Panc1 (cell line): ENCODE data around the gene TLE5. TPM values are rescaled to one million over a fixed set of nuclear protein-coding genes. Genes with fewer than 3 reads are reported as not detected.

ENCODE experiments used
- ATAC-seq: fragments of 200-7000 bp; cut with Tn5 transposase; 2 replicates; pipeline ENCODE4 v1.9.1; 2020; ENCODE audit warnings: mild to moderate bottlenecking, moderate library complexity
- BruUV-seq: library from RNA; stranded (reverse); fragments of 400-500 nt; replicated peaks from 2 replicates; lab custom pipeline; 2021; lab: Mats Ljungman, UMichigan
- CTCF ChIA-PET: fragments of 300-600 bp; sonication (Branson Sonifier 250); formaldehyde crosslinking; loops from one replicate; lab custom pipeline; 2022; ENCODE audit warnings: antibody characterized with exemption; lab: Charles Lee
- POLR2A ChIA-PET: fragments of 300-600 bp; sonication (Branson Sonifier 250); formaldehyde crosslinking; loops from one replicate; lab custom pipeline; 2022; ENCODE audit warnings: antibody characterized with exemption; lab: Charles Lee
- DNase-seq: peaks from one replicate; pipeline ENCODE4 v3.0.0-alpha.2; 2010; ENCODE audit warnings: low read depth, low spot score
- H3K27ac ChIP-seq: 2 replicates; pipeline ENCODE4 v1.5.1; 2011; ENCODE audit warnings: mild to moderate bottlenecking, low read length, inconsistent platforms
- H3K27me3 ChIP-seq: fragments of 200-500 bp; sonication (Bioruptor generic); 2 replicates; pipeline ENCODE4 v1.6.0; 2014; ENCODE audit warnings: low read length, inconsistent platforms; ENCODE audit not compliant: control insufficient read depth, insufficient read depth
- H3K36me3 ChIP-seq: fragments of 200-500 bp; sonication (Bioruptor generic); 2 replicates; pipeline ENCODE4 v1.5.1; 2014; ENCODE audit warnings: inconsistent platforms, mild to moderate bottlenecking, low read length, moderate library complexity; ENCODE audit not compliant: control insufficient read depth, insufficient read depth
- H3K4me1 ChIP-seq: 2 replicates; pipeline ENCODE4 v1.5.1; 2011; ENCODE audit warnings: inconsistent platforms, mild to moderate bottlenecking, low read length, moderate library complexity; ENCODE audit not compliant: control insufficient read depth, insufficient read depth
- H3K4me3 ChIP-seq, 2 experiments: 2 replicates each; pipeline ENCODE4 v1.5.1; 2011 to 2012; ENCODE audit warnings: low read depth in 2 of 2, low read length in 2 of 2, mild to moderate bottlenecking in 2 of 2, inconsistent platforms in 1 of 2, moderate library complexity in 1 of 2
- H3K9me3 ChIP-seq: fragments of 200-500 bp; sonication (Bioruptor generic); 2 replicates; pipeline ENCODE4 v1.5.1; 2014; ENCODE audit warnings: low read depth, mild to moderate bottlenecking, inconsistent platforms, low read length, moderate library complexity; ENCODE audit not compliant: control insufficient read depth, insufficient read depth
- CTCF ChIP-seq: fragments of 450-650 bp; IDR thresholded peaks from 2 replicates; pipeline ENCODE4 v1.5.1; 2017; ENCODE audit warnings: mild to moderate bottlenecking
- POLR2AphosphoS5 ChIP-seq: IDR thresholded peaks from 2 replicates; pipeline ENCODE4 v1.6.1; 2012; ENCODE audit warnings: mild to moderate bottlenecking, low read depth, low read length, moderate library complexity
- REST ChIP-seq, 2 experiments: IDR thresholded peaks; 2 replicates each; pipeline ENCODE4 v1.6.1; 2011 to 2012; ENCODE audit warnings: low read depth in 2 of 2, control low read depth in 1 of 2, low read length in 1 of 2, mild to moderate bottlenecking in 1 of 2, moderate library complexity in 1 of 2; ENCODE audit not compliant: insufficient read depth in 1 of 2
- SIN3A ChIP-seq: IDR thresholded peaks from 2 replicates; pipeline ENCODE4 v1.6.1; 2012; ENCODE audit warnings: low read depth, mild to moderate bottlenecking, low read length, moderate library complexity, borderline replicate concordance; ENCODE audit not compliant: insufficient read depth
- TCF7L2 ChIP-seq: IDR thresholded peaks from 2 replicates; pipeline ENCODE4 v1.6.1; 2011; ENCODE audit warnings: mild to moderate bottlenecking, low read depth, low read length, inconsistent platforms
- in situ Hi-C: cut with HindIII; loops from 2 replicates; pipeline ENCODE4 v1.10.0; 2016; ENCODE audit warnings: low sequenced_read_pairs, low pct_unique_long_range_greater_than_20kb
- intact Hi-C: fragments of 100-400 bp; cut with micrococcal nuclease; formaldehyde crosslinking; loops from one replicate; pipeline ENCODE4 v1.10.0; 2022; ENCODE audit not compliant: unreplicated experiment
- total RNA-seq: library from RNA; stranded (reverse); gene quantifications from one replicate; pipeline ENCODE4 v1.2.1, GENCODE V29; 2021; ENCODE audit not compliant: unreplicated experiment

TLE5 gene
- total RNA-seq, 1 experiment from 2014 or later: 287 TPM

- TF ChIP-seq POLR2AphosphoS5 (no peak), SIN3A (no peak), CTCF (no peak), REST (IDR thresholded peaks at IDR 0.05; ENCODE audit: insufficient read depth in 1 of 2, low read depth in 2 of 2, low read length in 1 of 2) (no peak)
- BruUV-seq: no TSS peak
- ChIA-PET CTCF (interaction anchor here (0.7 kb wide), 1 partner anchor 268 kb away, joined by 5 read pairs; no protein-coding TSS in a partner anchor), POLR2A (no interaction called here)
- Histone ChIP-seq H3K4me3 (no peak overlapping the region), H3K36me3 (no peaks in the 10 kb centered on the region), H3K9me3 (no peaks in the 10 kb centered on the region), H3K4me1 (no peaks in the 10 kb centered on the region), H3K27me3 (no peaks in the 10 kb centered on the region), H3K27ac (no peak overlapping the region)
- intact Hi-C loops (no loop called here), in situ Hi-C loops (no loop called here)
- DNase-seq (no peak), ATAC-seq (no peak)
These were observed 57.8 kb downstream of the TLE5 start for GRCh38 chr19:3004522-3004921.

GRCh38 chr19:3003046-3003445, 59.2 kb downstream of the TLE5 start:
- CTCF ChIA-PET: no interaction called here
- H3K27me3 ChIP-seq: no peaks in the 10 kb centered on the region
- H3K36me3 ChIP-seq: no peaks in the 10 kb centered on the region
- POLR2A ChIA-PET: no interaction called here
- H3K27ac ChIP-seq: no peak overlapping the region
- TF ChIP-seq SIN3A (no peak), REST (IDR thresholded peaks at IDR 0.05; ENCODE audit: insufficient read depth in 1 of 2, low read depth in 2 of 2, low read length in 1 of 2) (no peak), CTCF (no peak), TCF7L2 (no peak), POLR2AphosphoS5 (no peak)
- no TSS peak for BruUV-seq
- intact Hi-C loops (no loop called here), in situ Hi-C loops (no loop called here)
- H3K9me3 ChIP-seq: no peaks in the 10 kb centered on the region
- ATAC-seq (no peak), DNase-seq (no peak)
- H3K4me3 ChIP-seq: no peak overlapping the region
- H3K4me1 ChIP-seq: no peaks in the 10 kb centered on the region

Other genes with a start within 250 kb of the TLE5 start
- gene ZNF554, start 242.6 kb downstream of the TLE5 start, total RNA-seq: 1.5 TPM
- gene ZNF555, start 221.0 kb downstream of the TLE5 start, total RNA-seq: 7.3 TPM
- gene ZNF556, start 195.2 kb downstream of the TLE5 start, total RNA-seq: not detected
- gene ZNF57, start 161.6 kb downstream of the TLE5 start, total RNA-seq: 4.9 TPM
- 4.5 TPM for gene ZNF77, start 117.5 kb downstream of the TLE5 start, total RNA-seq
- gene TLE6, start 84.9 kb downstream of the TLE5 start, total RNA-seq: 4.0 TPM
- gene TLE2, start 33.2 kb downstream of the TLE5 start, total RNA-seq: 6.2 TPM
- gene GNA11, start 31.9 kb upstream of the TLE5 start, total RNA-seq: 64.6 TPM
- gene GNA15, start 73.5 kb upstream of the TLE5 start, total RNA-seq: 6.2 TPM
- gene S1PR4, start 116.3 kb upstream of the TLE5 start, total RNA-seq: 0.26 TPM
- gene NCLN, start 123.4 kb upstream of the TLE5 start, total RNA-seq: 132 TPM
- 1.2 TPM for gene CELF5, start 162.2 kb upstream of the TLE5 start, total RNA-seq